Neuronal stem cell (in vitro differentiated cells): ENCODE data around the gene SERPINB12.

Experiments
- DNase-seq: peaks from one replicate; pipeline ENCODE4 v3.0.0-alpha.2; 2013; ENCODE audit warnings: low spot score
- H2AFZ ChIP-seq: one replicate; pipeline ENCODE4 v1.6.1; 2013; ENCODE audit warnings: mild to moderate bottlenecking, low read length, inconsistent platforms
- H2AK5ac ChIP-seq: 2 replicates; pipeline ENCODE4 v1.6.1; 2013; ENCODE audit warnings: low read depth, mild to moderate bottlenecking, inconsistent platforms, low read length, moderate library complexity, mixed read lengths
- H2BK120ac ChIP-seq: 2 replicates; pipeline ENCODE4 v1.6.1; 2013; ENCODE audit warnings: low read depth, mild to moderate bottlenecking, inconsistent platforms, low read length, moderate library complexity, mixed read lengths
- H2BK12ac ChIP-seq: one replicate; pipeline ENCODE4 v1.6.1; 2013; ENCODE audit warnings: low read length, inconsistent platforms
- H2BK15ac ChIP-seq: 2 replicates; pipeline ENCODE4 v1.6.1; 2013; ENCODE audit warnings: mild to moderate bottlenecking, low read length, inconsistent platforms, mixed read lengths
- H2BK5ac ChIP-seq: one replicate; pipeline ENCODE4 v1.6.1; 2013; ENCODE audit warnings: inconsistent platforms, mild to moderate bottlenecking, low read length, moderate library complexity
- H3K14ac ChIP-seq: one replicate; pipeline ENCODE4 v1.6.1; 2013; ENCODE audit warnings: low read length, inconsistent platforms
- H3K18ac ChIP-seq: 2 replicates; pipeline ENCODE4 v1.6.1; 2013; ENCODE audit warnings: low read length, inconsistent platforms
- H3K23ac ChIP-seq: 2 replicates; pipeline ENCODE4 v1.6.1; 2013; ENCODE audit warnings: low read depth, mild to moderate bottlenecking, mixed read lengths, low read length, inconsistent platforms; ENCODE audit not compliant: poor library complexity
- H3K27ac ChIP-seq: replicated peaks from 3 replicates; pipeline ENCODE4 v1.5.1; 2013; ENCODE audit warnings: low read length, inconsistent platforms
- H3K27me3 ChIP-seq, 3 experiments: 2 replicates each; pipeline ENCODE4 v1.6.1; 2013; ENCODE audit warnings: low read length in 3 of 3, mild to moderate bottlenecking in 2 of 3, inconsistent platforms in 1 of 3, low read depth in 1 of 3, mixed read lengths in 1 of 3, moderate library complexity in 1 of 3; ENCODE audit not compliant: control insufficient read depth in 3 of 3, insufficient read depth in 3 of 3
- H3K36me3 ChIP-seq, 2 donors: replicated peaks in 1 of 2; 2 replicates each; pipeline ENCODE4 v1.6.1; 2013; ENCODE audit warnings: low read length in 2 of 2; ENCODE audit not compliant: control insufficient read depth in 2 of 2, insufficient read depth in 2 of 2
- H3K4ac ChIP-seq: 2 replicates; pipeline ENCODE4 v1.6.1; 2013; ENCODE audit warnings: inconsistent platforms, mild to moderate bottlenecking, low read length, moderate library complexity
- H3K4me1 ChIP-seq, 2 donors: 1 replicate in 1 of 2; 2 replicates in 1 of 2; pipeline ENCODE4 v1.6.1; 2013; ENCODE audit warnings: low read length in 2 of 2, low read depth in 1 of 2; ENCODE audit not compliant: control insufficient read depth in 2 of 2, insufficient read depth in 1 of 2
- H3K4me2 ChIP-seq: one replicate; pipeline ENCODE4 v1.6.1; 2013; ENCODE audit warnings: mild to moderate bottlenecking, low read length, inconsistent platforms; ENCODE audit not compliant: insufficient read depth, poor library complexity, severe bottlenecking
- H3K4me3 ChIP-seq, 2 donors: 2 replicates each; pipeline ENCODE4 v1.5.1; 2013; ENCODE audit warnings: low read length in 2 of 2, mild to moderate bottlenecking in 2 of 2, inconsistent platforms in 1 of 2, moderate library complexity in 1 of 2
- H3K79me1 ChIP-seq: one replicate; pipeline ENCODE4 v1.6.1; 2013; ENCODE audit warnings: low read depth, mild to moderate bottlenecking, inconsistent platforms, low read length, moderate library complexity
- H3K9ac ChIP-seq: one replicate; pipeline ENCODE4 v1.6.1; 2013; ENCODE audit warnings: mild to moderate bottlenecking, low read depth, low read length, inconsistent platforms; ENCODE audit not compliant: poor library complexity
- H3K9me3 ChIP-seq, 2 donors: replicated peaks in 1 of 2; 2 replicates each; pipeline versions ENCODE3 to v1.6.1; 2013; ENCODE audit warnings: low read length in 2 of 2, mild to moderate bottlenecking in 2 of 2, inconsistent platforms in 1 of 2, low read depth in 1 of 2, mixed read lengths in 1 of 2, moderate library complexity in 1 of 2; ENCODE audit not compliant: control insufficient read depth in 2 of 2, insufficient read depth in 1 of 2
- H4K8ac ChIP-seq: one replicate; pipeline ENCODE4 v1.6.1; 2013; ENCODE audit warnings: low read depth, mild to moderate bottlenecking, inconsistent platforms, low read length, moderate library complexity
- H4K91ac ChIP-seq: one replicate; pipeline ENCODE4 v1.6.1; 2013; ENCODE audit warnings: low read length, low read depth, mild to moderate bottlenecking, inconsistent platforms; ENCODE audit not compliant: poor library complexity
- WGBS, 2 donors: extraction: QIAGEN DNeasy Blood & Tissue Kit; methylation state at CpG; one replicate each; pipeline ENCODE4 v1.1.7; 2013; ENCODE audit warnings: missing lambda C conversion rate in 2 of 2, mixed read lengths in 1 of 2; ENCODE audit not compliant: insufficient read length in 2 of 2, insufficient replicate concordance in 1 of 2; ENCODE audit errors: extremely low coverage in 2 of 2; 5-methylcytosine and 5-hydroxymethylcytosine counted together

SERPINB12 gene

GRCh38 chr18:63603355-63603754 is 61.2 kb downstream of the SERPINB12 start:
- H4K91ac ChIP-seq: no peak overlapping the region
- H3K79me1 ChIP-seq: no peaks in the 10 kb centered on the region
- no peak overlapping the region for H3K27ac ChIP-seq
- H2BK5ac ChIP-seq: no peak overlapping the region
- no peak overlapping the region for H2AK5ac ChIP-seq
- no peak overlapping the region for H2BK120ac ChIP-seq
- no peak overlapping the region for H2BK15ac ChIP-seq
- H3K4me1 ChIP-seq: no peaks in the 10 kb centered on the region
- no peak overlapping the region for H3K4ac ChIP-seq
- H2BK12ac ChIP-seq: no peak overlapping the region
- no peak overlapping the region for H3K18ac ChIP-seq
- H3K14ac ChIP-seq: no peak overlapping the region
- no peaks in the 10 kb centered on the region for H3K27me3 ChIP-seq
- DNase-seq: no peak
- no peak overlapping the region for H3K23ac ChIP-seq
- H3K9me3 ChIP-seq: no peaks in the 10 kb centered on the region
- no peak overlapping the region for H4K8ac ChIP-seq
- H3K4me2 ChIP-seq: no peak overlapping the region
- H2AFZ ChIP-seq: no peak overlapping the region
- H3K36me3 ChIP-seq: no peaks in the 10 kb centered on the region
- WGBS, 2 donors: no CpG with 5 or more reads among the region's 1 CpG
- H3K9ac ChIP-seq: no peak overlapping the region
- no peak overlapping the region for H3K4me3 ChIP-seq

GRCh38 chr18:63603772-63604171 is 61.6 kb downstream of the SERPINB12 start:
- H3K9me3 ChIP-seq: no peaks in the 10 kb centered on the region
- no peak overlapping the region for H2BK120ac ChIP-seq
- H4K8ac ChIP-seq: no peak overlapping the region
- H3K27ac ChIP-seq: no peak overlapping the region
- H2AK5ac ChIP-seq: no peak overlapping the region
- H2BK5ac ChIP-seq: no peak overlapping the region
- H3K4me1 ChIP-seq: no peaks in the 10 kb centered on the region
- no peak overlapping the region for H2BK12ac ChIP-seq
- H3K14ac ChIP-seq: no peak overlapping the region
- no peaks in the 10 kb centered on the region for H3K27me3 ChIP-seq
- no peak overlapping the region for H4K91ac ChIP-seq
- H3K36me3 ChIP-seq: no peaks in the 10 kb centered on the region
- H2BK15ac ChIP-seq: no peak overlapping the region
- no peak overlapping the region for H3K9ac ChIP-seq
- WGBS, 2 donors: no CpG with 5 or more reads among the region's 1 CpG
- no peak overlapping the region for H3K18ac ChIP-seq
- H3K79me1 ChIP-seq: no peaks in the 10 kb centered on the region
- DNase-seq: no peak
- H3K4me3 ChIP-seq: no peak overlapping the region
- H3K4ac ChIP-seq: no peak overlapping the region
- H2AFZ ChIP-seq: no peak overlapping the region
- H3K23ac ChIP-seq: no peak overlapping the region
- no peak overlapping the region for H3K4me2 ChIP-seq

GRCh38 chr18:63604791-63605567 is 62.8 kb downstream of the SERPINB12 start:
- Histone ChIP-seq H3K4me1 (no peaks in the 10 kb centered on the region), H2AK5ac (no peak overlapping the region), H3K14ac (no peak overlapping the region), H3K23ac (no peak overlapping the region), H3K79me1 (no peaks in the 10 kb centered on the region), H4K91ac (no peak overlapping the region), H2BK5ac (no peak overlapping the region), H3K9me3 (no peaks in the 10 kb centered on the region), H3K4me2 (no peak overlapping the region), H3K18ac (no peak overlapping the region), H2BK15ac (no peak overlapping the region), H4K8ac (no peak overlapping the region), H3K36me3 (no peaks in the 10 kb centered on the region), H2BK12ac (no peak overlapping the region), H3K9ac (no peak overlapping the region), H3K27ac (no peak overlapping the region), H3K4ac (no peak overlapping the region), H2BK120ac (no peak overlapping the region), H2AFZ (no peak overlapping the region), H3K27me3 (no peaks in the 10 kb centered on the region), H3K4me3 (no peak overlapping the region)
- DNase-seq: no peak
- WGBS, 2 donors: no CpG with 5 or more reads among the region's 4 CpGs

DNA sequence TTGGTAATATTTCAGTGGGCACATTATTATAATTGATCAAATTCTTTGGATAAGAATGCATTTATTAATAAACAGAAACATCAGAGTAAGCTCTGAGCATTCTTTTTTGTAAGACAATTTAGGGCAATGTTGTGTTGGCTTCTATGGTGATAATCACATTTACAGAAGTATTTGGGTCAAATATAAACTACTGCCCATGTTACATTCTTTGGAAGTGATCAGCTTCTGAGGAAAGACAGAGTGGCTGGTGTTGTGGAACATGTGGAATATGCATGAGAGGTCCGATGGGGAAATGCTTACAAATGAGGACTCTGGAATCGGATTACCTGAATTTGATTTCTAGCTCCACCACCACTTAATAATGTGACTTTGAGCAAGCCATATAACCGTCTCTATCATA is 64.4 kb downstream of the SERPINB12 start:
- WGBS, 2 donors: no CpG with 5 or more reads among the region's 3 CpGs
- no peaks in the 10 kb centered on the region for H3K79me1 ChIP-seq
- H2AK5ac ChIP-seq: no peak overlapping the region

More for the DNA sequence above, 64.4 kb downstream of the SERPINB12 start:
- Histone ChIP-seq H3K9ac (no peak overlapping the region), H4K8ac (no peak overlapping the region), H3K23ac (no peak overlapping the region), H4K91ac (no peak overlapping the region), H3K4ac (no peak overlapping the region), H3K27ac (no peak overlapping the region), H2AFZ (no peak overlapping the region), H3K27me3 (no peaks in the 10 kb centered on the region), H2BK120ac (no peak overlapping the region), H3K9me3 (no peaks in the 10 kb centered on the region), H2BK12ac (no peak overlapping the region), H3K4me3 (no peak overlapping the region), H3K36me3 (no peaks in the 10 kb centered on the region), H2BK15ac (no peak overlapping the region), H3K4me2 (no peak overlapping the region), H2BK5ac (no peak overlapping the region), H3K4me1 (no peaks in the 10 kb centered on the region), H3K18ac (no peak overlapping the region), H3K14ac (no peak overlapping the region)
- DNase-seq: no peak
